Heart left ventricle (tissue), 13 donors: Measurements from ENCODE around the gene VWA3B.

Source experiments
- CTCF ChIP-seq, 12 donors: fragments of 200-600 bp; sonication (generic) in 4 of 12; IDR thresholded peaks; one replicate each; pipeline versions ENCODE4 v1.5.0 to v1.8.0; 2018 to 2022; ENCODE audit warnings: antibody characterized with exemption in 12 of 12, mild to moderate bottlenecking in 5 of 12
- POLR2A ChIP-seq, 2 donors: fragments of 450-650 bp; IDR thresholded peaks; one replicate each; pipeline ENCODE4 v1.6.1; 2017; ENCODE audit warnings: antibody characterized with exemption in 2 of 2, mild to moderate bottlenecking in 2 of 2, moderate library complexity in 2 of 2
- donor health status: ischemic (EF 13 %, LVEDD 7.1; RV severe dilation, severe dysfunction).
- donor health status: DM: no; HTN: yes; CAD: no.
- donor health status: DM: no; HTN: no; CAD: no.
- donor health status: ischemic (EF 25% LVEDD 6.9; RV normal size, moderate dysfunction).
- donor health status: ischemic (EF 25% LVEDD 5.7; RV mildly dilated, moderate dysfunction).
- donor health status: ischemic (EF 35%, LVEDD 5.7; RV mildly dilated, moderate dysfunction).
- donor health status: nonischemic (EF 11% LVEDD 7.7; RV severe dilation, severe dysfunction).
- donor health status: DM: yes; HTN: yes; CAD: no.
- donor health status: PGD.
- donor health status: ischemic (EF 29% LVEDD 5.4; RV normal size, mild dysfunction).
- donor health status: nonischemic (EF 23%, LVEDD 6.1; RV moderate dilation, normal function).

GRCh38 chr2:98093611-98094010 lies 6.6 kb downstream of the VWA3B start:
- no peak for TF ChIP-seq CTCF (IDR thresholded peaks at IDR 0.05)
- TF ChIP-seq POLR2A (IDR thresholded peaks at IDR 0.05): no peak
